Occipital lobe (tissue), 2 donors: ENCODE results near the gene ART4. TPM values are rescaled to one million over a fixed set of nuclear protein-coding genes. Genes with fewer than 3 reads are reported as not detected.

Source experiments
- DNase-seq: peaks from one replicate; lab custom pipeline; 2025; lab: John Stamatoyannopoulos, UW
- total RNA-seq: library from RNA; depleted of rRNA; stranded (reverse); fragments of >200 nt; gene quantifications from one replicate; pipeline ENCODE4 v1.2.3, GENCODE V29; 2014

Gene ART4
- total RNA-seq, 1 donor from 2014 or later: not detected

- no peak for DNase-seq
Measured at GRCh38 chr12:14852880-14853279, 9.6 kb upstream of the ART4 start.

GRCh38 chr12:14850929-14851663 lies 7.8 kb upstream of the ART4 start:
- DNase-seq: no peak

- no peak for DNase-seq
Measured at GRCh38 chr12:14849661-14850060, 6.3 kb upstream of the ART4 start.

- no peak for DNase-seq
Measured at GRCh38 chr12:14846876-14847580, 3.7 kb upstream of the ART4 start.

- DNase-seq: no peak
Measured at GRCh38 chr12:14846042-14846587, 2.8 kb upstream of the ART4 start.

GRCh38 chr12:14845350-14845750 lies 2.0 kb upstream of the ART4 start:
- DNase-seq: no peak

- DNase-seq: no peak
Measured at GRCh38 chr12:14844401-14844800, 1.1 kb upstream of the ART4 start.

GRCh38 chr12:14842315-14842714 lies 1.0 kb downstream of the ART4 start:
- DNase-seq: no peak

GRCh38 chr12:14841761-14842160 lies 1.6 kb downstream of the ART4 start:
- DNase-seq: no peak

GRCh38 chr12:14840616-14841015 lies 2.7 kb downstream of the ART4 start:
- DNase-seq: no peak

GRCh38 chr12:14839262-14839661 lies 4.1 kb downstream of the ART4 start:
- DNase-seq: no peak

GRCh38 chr12:14836336-14837210 lies 6.8 kb downstream of the ART4 start:
- DNase-seq: no peak

GRCh38 chr12:14834509-14834908 lies 8.8 kb downstream of the ART4 start:
- no peak for DNase-seq

GRCh38 chr12:14833952-14834351 lies 9.4 kb downstream of the ART4 start:
- no peak for DNase-seq

GRCh38 chr12:14833336-14833735 lies 10.0 kb downstream of the ART4 start:
- DNase-seq: no peak

GRCh38 chr12:14828892-14829291 lies 14.4 kb downstream of the ART4 start:
- DNase-seq: no peak

GRCh38 chr12:14827043-14827442 lies 16.3 kb downstream of the ART4 start:
- no peak for DNase-seq

GRCh38 chr12:14826491-14826890 lies 16.8 kb downstream of the ART4 start:
- no peak for DNase-seq

- DNase-seq: no peak
Measured at GRCh38 chr12:14825256-14825655, 18.1 kb downstream of the ART4 start.

- no peak for DNase-seq
Measured at GRCh38 chr12:14824012-14824634, 19.2 kb downstream of the ART4 start.

- DNase-seq: no peak
Measured at GRCh38 chr12:14814014-14814413, 29.3 kb downstream of the ART4 start, which contains the start of gene SMCO3. SMCO3 (minus strand) TSS chr12:14814182; CDS start chr12:14806680, 7,502 bp downstream.
